ENCODE results near the gene CRCP. TPM values are rescaled to one million over a fixed set of nuclear protein-coding genes. Genes with fewer than 3 reads are reported as not detected.
A peak's percentile ranks its signal among the peaks of the same experiment; 100 is the strongest.

CRCP gene
- total and polyA plus RNA-seq, 2 of the 13 experiments (the other 11 are each of a cell fraction or from before 2014, with no cell fraction given): 22.7 to 31.0 TPM

DNA sequence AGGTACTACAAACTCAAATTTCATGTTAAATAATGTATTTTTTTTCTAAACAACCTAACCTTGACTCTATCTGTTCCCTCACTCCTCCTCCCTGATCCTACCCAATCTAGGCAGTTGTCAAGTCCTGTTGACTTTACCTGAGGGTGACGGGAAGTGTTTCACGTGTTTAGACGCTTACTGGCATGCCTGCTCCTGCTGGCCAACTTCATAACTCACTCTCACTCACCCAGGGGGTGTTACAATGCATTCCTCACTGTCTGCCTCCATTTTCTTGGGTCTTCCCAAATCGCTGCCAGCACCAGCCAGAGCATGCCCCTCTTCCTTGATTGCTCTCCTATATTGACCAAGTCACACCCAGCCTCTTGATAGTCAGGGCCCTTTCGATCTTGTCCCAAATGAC is 28.3 kb downstream of the CRCP start (continued):
- TF ChIP-seq, protein P1, sequence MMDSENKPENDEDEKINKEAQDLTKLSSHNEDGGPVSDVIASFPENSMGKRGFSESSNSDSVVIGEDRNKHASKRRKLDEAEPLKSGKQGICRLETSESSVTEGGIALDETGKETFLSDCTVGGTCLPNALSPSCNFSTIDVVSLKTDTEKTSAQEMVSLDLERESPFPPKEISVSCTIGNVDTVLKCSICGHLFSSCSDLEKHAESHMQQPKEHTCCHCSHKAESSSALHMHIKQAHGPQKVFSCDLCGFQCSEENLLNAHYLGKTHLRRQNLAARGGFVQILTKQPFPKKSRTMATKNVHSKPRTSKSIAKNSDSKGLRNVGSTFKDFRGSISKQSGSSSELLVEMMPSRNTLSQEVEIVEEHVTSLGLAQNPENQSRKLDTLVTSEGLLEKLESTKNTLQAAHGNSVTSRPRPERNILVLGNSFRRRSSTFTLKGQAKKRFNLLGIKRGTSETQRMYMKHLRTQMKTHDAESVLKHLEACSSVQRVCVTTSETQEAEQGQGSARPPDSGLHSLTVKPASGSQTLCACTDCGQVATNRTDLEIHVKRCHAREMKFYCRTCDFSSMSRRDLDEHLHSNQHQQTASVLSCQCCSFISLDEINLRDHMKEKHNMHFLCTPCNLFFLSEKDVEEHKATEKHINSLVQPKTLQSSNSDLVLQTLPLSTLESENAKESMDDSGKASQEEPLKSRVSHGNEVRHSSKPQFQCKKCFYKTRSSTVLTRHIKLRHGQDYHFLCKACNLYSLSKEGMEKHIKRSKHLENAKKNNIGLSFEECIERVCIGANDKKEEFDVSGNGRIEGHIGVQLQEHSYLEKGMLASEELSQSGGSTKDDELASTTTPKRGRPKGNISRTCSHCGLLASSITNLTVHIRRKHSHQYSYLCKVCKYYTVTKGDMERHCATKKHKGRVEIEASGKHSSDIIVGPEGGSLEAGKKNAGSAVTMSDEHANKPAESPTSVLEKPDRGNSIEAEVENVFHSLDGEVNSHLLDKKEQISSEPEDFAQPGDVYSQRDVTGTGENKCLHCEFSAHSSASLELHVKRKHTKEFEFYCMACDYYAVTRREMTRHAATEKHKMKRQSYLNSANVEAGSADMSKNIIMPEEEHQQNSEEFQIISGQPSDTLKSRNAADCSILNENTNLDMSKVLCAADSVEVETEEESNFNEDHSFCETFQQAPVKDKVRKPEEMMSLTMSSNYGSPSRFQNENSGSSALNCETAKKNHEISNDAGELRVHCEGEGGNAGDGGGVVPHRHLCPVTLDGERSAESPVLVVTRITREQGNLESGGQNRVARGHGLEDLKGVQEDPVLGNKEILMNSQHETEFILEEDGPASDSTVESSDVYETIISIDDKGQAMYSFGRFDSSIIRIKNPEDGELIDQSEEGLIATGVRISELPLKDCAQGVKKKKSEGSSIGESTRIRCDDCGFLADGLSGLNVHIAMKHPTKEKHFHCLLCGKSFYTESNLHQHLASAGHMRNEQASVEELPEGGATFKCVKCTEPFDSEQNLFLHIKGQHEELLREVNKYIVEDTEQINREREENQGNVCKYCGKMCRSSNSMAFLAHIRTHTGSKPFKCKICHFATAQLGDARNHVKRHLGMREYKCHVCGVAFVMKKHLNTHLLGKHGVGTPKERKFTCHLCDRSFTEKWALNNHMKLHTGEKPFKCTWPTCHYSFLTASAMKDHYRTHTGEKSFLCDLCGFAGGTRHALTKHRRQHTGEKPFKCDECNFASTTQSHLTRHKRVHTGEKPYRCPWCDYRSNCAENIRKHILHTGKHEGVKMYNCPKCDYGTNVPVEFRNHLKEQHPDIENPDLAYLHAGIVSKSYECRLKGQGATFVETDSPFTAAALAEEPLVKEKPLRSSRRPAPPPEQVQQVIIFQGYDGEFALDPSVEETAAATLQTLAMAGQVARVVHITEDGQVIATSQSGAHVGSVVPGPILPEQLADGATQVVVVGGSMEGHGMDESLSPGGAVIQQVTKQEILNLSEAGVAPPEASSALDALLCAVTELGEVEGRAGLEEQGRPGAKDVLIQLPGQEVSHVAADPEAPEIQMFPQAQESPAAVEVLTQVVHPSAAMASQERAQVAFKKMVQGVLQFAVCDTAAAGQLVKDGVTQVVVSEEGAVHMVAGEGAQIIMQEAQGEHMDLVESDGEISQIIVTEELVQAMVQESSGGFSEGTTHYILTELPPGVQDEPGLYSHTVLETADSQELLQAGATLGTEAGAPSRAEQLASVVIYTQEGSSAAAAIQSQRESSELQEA (CRISPR knock-in tag; IDR thresholded peaks at IDR 0.05; ENCODE audit: not compliant biosample characterization): no peak
- TF ChIP-seq THAP11 (CRISPR knock-in tag; IDR thresholded peaks at IDR 0.05): peak; percentile 69
- TF ChIP-seq EP300 (IDR thresholded peaks at IDR 0.05; ENCODE audit: low read depth in 2 of 2, low read length in 2 of 2): peak in 1 of 2 experiments; percentile 65; a peak in 1 of 4 replicates
- TF ChIP-seq EP300 (CRISPR knock-in tag; IDR thresholded peaks at IDR 0.05; ENCODE audit: borderline replicate concordance): peak; percentile 83
- TF ChIP-seq PHF5A (CRISPR knock-in tag; IDR thresholded peaks at IDR 0.05; ENCODE audit: low read depth, unreplicated experiment): no peak
- TF ChIP-seq PAX8 (CRISPR knock-in tag; IDR thresholded peaks at IDR 0.05; ENCODE audit: borderline replicate concordance): no peak
- TF ChIP-seq KLF15 (CRISPR knock-in tag; IDR thresholded peaks at IDR 0.05; ENCODE audit: borderline replicate concordance): no peak
- peak; percentile 59 for TF ChIP-seq ZNF331 (CRISPR knock-in tag; IDR thresholded peaks at IDR 0.05)
- TF ChIP-seq, protein P2, sequence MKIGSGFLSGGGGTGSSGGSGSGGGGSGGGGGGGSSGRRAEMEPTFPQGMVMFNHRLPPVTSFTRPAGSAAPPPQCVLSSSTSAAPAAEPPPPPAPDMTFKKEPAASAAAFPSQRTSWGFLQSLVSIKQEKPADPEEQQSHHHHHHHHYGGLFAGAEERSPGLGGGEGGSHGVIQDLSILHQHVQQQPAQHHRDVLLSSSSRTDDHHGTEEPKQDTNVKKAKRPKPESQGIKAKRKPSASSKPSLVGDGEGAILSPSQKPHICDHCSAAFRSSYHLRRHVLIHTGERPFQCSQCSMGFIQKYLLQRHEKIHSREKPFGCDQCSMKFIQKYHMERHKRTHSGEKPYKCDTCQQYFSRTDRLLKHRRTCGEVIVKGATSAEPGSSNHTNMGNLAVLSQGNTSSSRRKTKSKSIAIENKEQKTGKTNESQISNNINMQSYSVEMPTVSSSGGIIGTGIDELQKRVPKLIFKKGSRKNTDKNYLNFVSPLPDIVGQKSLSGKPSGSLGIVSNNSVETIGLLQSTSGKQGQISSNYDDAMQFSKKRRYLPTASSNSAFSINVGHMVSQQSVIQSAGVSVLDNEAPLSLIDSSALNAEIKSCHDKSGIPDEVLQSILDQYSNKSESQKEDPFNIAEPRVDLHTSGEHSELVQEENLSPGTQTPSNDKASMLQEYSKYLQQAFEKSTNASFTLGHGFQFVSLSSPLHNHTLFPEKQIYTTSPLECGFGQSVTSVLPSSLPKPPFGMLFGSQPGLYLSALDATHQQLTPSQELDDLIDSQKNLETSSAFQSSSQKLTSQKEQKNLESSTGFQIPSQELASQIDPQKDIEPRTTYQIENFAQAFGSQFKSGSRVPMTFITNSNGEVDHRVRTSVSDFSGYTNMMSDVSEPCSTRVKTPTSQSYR (CRISPR knock-in tag; IDR thresholded peaks at IDR 0.05; ENCODE audit: borderline replicate concordance): peak; percentile 30
- TF ChIP-seq ZNF124 (CRISPR knock-in tag; IDR thresholded peaks at IDR 0.05): no peak
- TF ChIP-seq ELF4 (CRISPR knock-in tag; IDR thresholded peaks at IDR 0.05; ENCODE audit: borderline replicate concordance): 0 out of 2 replicates have a peak, but pooled peaks have one; percentile 45
- TF ChIP-seq, protein P3, sequence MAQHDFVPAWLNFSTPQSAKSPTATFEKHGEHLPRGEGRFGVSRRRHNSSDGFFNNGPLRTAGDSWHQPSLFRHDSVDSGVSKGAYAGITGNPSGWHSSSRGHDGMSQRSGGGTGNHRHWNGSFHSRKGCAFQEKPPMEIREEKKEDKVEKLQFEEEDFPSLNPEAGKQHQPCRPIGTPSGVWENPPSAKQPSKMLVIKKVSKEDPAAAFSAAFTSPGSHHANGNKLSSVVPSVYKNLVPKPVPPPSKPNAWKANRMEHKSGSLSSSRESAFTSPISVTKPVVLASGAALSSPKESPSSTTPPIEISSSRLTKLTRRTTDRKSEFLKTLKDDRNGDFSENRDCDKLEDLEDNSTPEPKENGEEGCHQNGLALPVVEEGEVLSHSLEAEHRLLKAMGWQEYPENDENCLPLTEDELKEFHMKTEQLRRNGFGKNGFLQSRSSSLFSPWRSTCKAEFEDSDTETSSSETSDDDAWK (CRISPR knock-in tag; IDR thresholded peaks at IDR 0.05): no peak
- 0 out of 2 replicates have a peak, but pooled peaks have one; percentile 43 for TF ChIP-seq FOXC1 (CRISPR knock-in tag; IDR thresholded peaks at IDR 0.05; ENCODE audit: borderline replicate concordance)
- TF ChIP-seq GATAD1 (CRISPR knock-in tag; IDR thresholded peaks at IDR 0.05): 0 out of 2 replicates have a peak, but pooled peaks have one; percentile 63
- TF ChIP-seq WIZ (CRISPR knock-in tag; IDR thresholded peaks at IDR 0.05): no peak
- no peak for TF ChIP-seq PCBP1 (IDR thresholded peaks at IDR 0.05; ENCODE audit: borderline replicate concordance, low read depth, low read length)
- TF ChIP-seq ETV5 (CRISPR knock-in tag; IDR thresholded peaks at IDR 0.05; ENCODE audit: borderline replicate concordance): peak; percentile 77; the same call in 1 of the 2 replicates
- TF ChIP-seq NFATC3 (CRISPR knock-in tag; IDR thresholded peaks at IDR 0.05): no peak

All from HepG2 (cell line).